ENCODE data around the gene SLC25A29. TPM values are rescaled to one million over a fixed set of nuclear protein-coding genes. Genes with fewer than 3 reads are reported as not detected.
"Not testable (repeated sequence)": the region's sequence is repeated elsewhere in the genome, so short reads cannot be mapped to it uniquely, and the experiment has no call there.

The SLC25A29 gene
- polyA plus RNA-seq, 3 donors: 13.4 to 40.8 (median 25.5) TPM

GRCh38 chr14:100317912-100318808 lies 11.9 kb upstream of the SLC25A29 start:
- 28 to 46% (median 28%) methylated on average over 32 to 40 of the region's 40 CpGs for WGBS, 3 donors
- H3K27ac ChIP-seq (ENCODE audit: low read depth, low read length): no peak overlapping the region

GRCh38 chr14:100317389-100317788 lies 11.1 kb upstream of the SLC25A29 start:
- 86 to 90% (median 89%) methylated on average over 6 of the region's 6 CpGs for WGBS, 3 donors
- no peak overlapping the region for H3K27ac ChIP-seq (ENCODE audit: low read depth, low read length)

GRCh38 chr14:100314724-100315123 lies 8.5 kb upstream of the SLC25A29 start:
- H3K27ac ChIP-seq (ENCODE audit: low read depth, low read length): no peak overlapping the region
- 95 to 97% (median 95%) methylated on average over 6 of the region's 6 CpGs for WGBS, 3 donors

- no peak overlapping the region for H3K27ac ChIP-seq (ENCODE audit: low read depth, low read length)
- 88 to 92% (median 91%) methylated on average over 26 of the region's 26 CpGs for WGBS, 3 donors
Measured at GRCh38 chr14:100313464-100314230, 7.4 kb upstream of the SLC25A29 start.

GRCh38 chr14:100312877-100313400 lies 6.7 kb upstream of the SLC25A29 start:
- 49 to 63% (median 50%) methylated on average over 10 of the region's 10 CpGs for WGBS, 3 donors
- H3K27ac ChIP-seq (ENCODE audit: low read depth, low read length): no peak overlapping the region

- WGBS, 3 donors: 20 to 35% (median 24%) methylated on average over 18 of the region's 18 CpGs
Measured at GRCh38 chr14:100312110-100312876, 6.0 kb upstream of the SLC25A29 start.

GRCh38 chr14:100309028-100309737 lies 2.9 kb upstream of the SLC25A29 start:
- H3K27ac ChIP-seq (ENCODE audit: low read depth, low read length): no peak overlapping the region
- WGBS, 3 donors: 53 to 78% (median 56%) methylated on average over 8 of the region's 8 CpGs

More at GRCh38 chr14:100312110-100312876, 6.0 kb upstream of the SLC25A29 start:
- not testable (repeated sequence) for H3K27ac ChIP-seq (ENCODE audit: low read depth, low read length)

GRCh38 chr14:100308427-100308792 lies 2.2 kb upstream of the SLC25A29 start:
- not testable (repeated sequence) for H3K27ac ChIP-seq (ENCODE audit: low read depth, low read length)
- WGBS, 3 donors: 78 to 86% (median 78%) methylated on average over 6 of the region's 6 CpGs

- WGBS, 3 donors: 87 to 90% (median 87%) methylated on average over 5 of the region's 5 CpGs
- no peak overlapping the region for H3K27ac ChIP-seq (ENCODE audit: low read depth, low read length)
Measured at GRCh38 chr14:100307766-100308426, 1.7 kb upstream of the SLC25A29 start.

- 7 to 20% (median 8%) methylated on average over 40 to 49 of the region's 49 CpGs for WGBS, 3 donors
Measured at GRCh38 chr14:100306998-100307765, 938 bp upstream of the SLC25A29 start.

GRCh38 chr14:100305324-100306100 lies 732 bp downstream of the SLC25A29 start:
- WGBS, 3 donors: 0 to 1% (median 1%) methylated on average over 50 to 65 of the region's 65 CpGs

More at GRCh38 chr14:100306998-100307765, 938 bp upstream of the SLC25A29 start:
- H3K27ac ChIP-seq (ENCODE audit: low read depth, low read length): no peak overlapping the region

GRCh38 chr14:100304825-100305323 lies 1.4 kb downstream of the SLC25A29 start:
- WGBS, 3 donors: 7 to 9% (median 7%) methylated on average over 21 to 22 of the region's 23 CpGs

More at GRCh38 chr14:100305324-100306100, 732 bp downstream of the SLC25A29 start:
- no peak overlapping the region for H3K27ac ChIP-seq (ENCODE audit: low read depth, low read length)

GRCh38 chr14:100303925-100304324 lies 2.3 kb downstream of the SLC25A29 start:
- 59 to 74% (median 71%) methylated on average over 4 of the region's 4 CpGs for WGBS, 3 donors
- no peak overlapping the region for H3K27ac ChIP-seq (ENCODE audit: low read depth, low read length)

More at GRCh38 chr14:100304825-100305323, 1.4 kb downstream of the SLC25A29 start:
- H3K27ac ChIP-seq (ENCODE audit: low read depth, low read length): no peak overlapping the region

GRCh38 chr14:100303179-100303578 lies 3.1 kb downstream of the SLC25A29 start:
- 67 to 71% (median 70%) methylated on average over 8 of the region's 8 CpGs for WGBS, 3 donors
- no peak overlapping the region for H3K27ac ChIP-seq (ENCODE audit: low read depth, low read length)

- no peak overlapping the region for H3K27ac ChIP-seq (ENCODE audit: low read depth, low read length)
- WGBS, 3 donors: 29 to 53% (median 53%) methylated on average over 2 of the region's 2 CpGs
Measured at GRCh38 chr14:100302616-100303015, 3.6 kb downstream of the SLC25A29 start.

GRCh38 chr14:100299238-100299560 lies 7.0 kb downstream of the SLC25A29 start:
- no peak overlapping the region for H3K27ac ChIP-seq (ENCODE audit: low read depth, low read length)
- 91 to 94% (median 92%) methylated on average over 6 of the region's 6 CpGs for WGBS, 3 donors
